ENCODE results near the gene PYGL. TPM values are rescaled to one million over a fixed set of nuclear protein-coding genes. Genes with fewer than 3 reads are reported as not detected.

Gene PYGL
- polyA plus RNA-seq, 1 donor (not counting 4 experiments of a cell fraction or from before 2014, with no cell fraction given), result 331 TPM

GRCh38 chr14:50928002-50928635 is 16.2 kb downstream of the PYGL start:
- Histone ChIP-seq H3K4me2 (ENCODE audit: control insufficient read depth, extremely low read depth, insufficient read depth, low read depth, low read length) (no peak overlapping the region), H4K20me1 (ENCODE audit: control insufficient read depth, extremely low read depth, insufficient read depth, low read length) (no peaks in the 10 kb centered on the region), H3K79me2 (ENCODE audit: control insufficient read depth, insufficient read depth, low read length) (peaks cover 11% of the 10 kb centered on the region), H3K4me3 (ENCODE audit: control insufficient read depth in 2 of 3, extremely low read depth in 1 of 3, insufficient read depth in 2 of 3, low read depth in 1 of 3, low read length in 3 of 3) (no peak overlapping the region), H3K27me3 (ENCODE audit: control insufficient read depth, extremely low read depth, insufficient read depth, low read length) (no peaks in the 10 kb centered on the region), H2AFZ (ENCODE audit: control insufficient read depth, low read length) (no peak overlapping the region), H3K9me1 (ENCODE audit: control insufficient read depth, extremely low read depth, insufficient read depth, low read length) (no peaks in the 10 kb centered on the region), H3K9ac (ENCODE audit: control insufficient read depth, extremely low read depth, insufficient read depth, low read length) (no peak overlapping the region), H3K36me3 (ENCODE audit: control insufficient read depth in 2 of 2, extremely low read depth in 1 of 2, insufficient read depth in 2 of 2, low read length in 2 of 2) (peaks cover 47 to 51% of the 10 kb centered on the region in 2 experiments), H3K4me1 (ENCODE audit: control insufficient read depth, extremely low read depth, insufficient read depth, low read length) (no peaks in the 10 kb centered on the region), H3K27ac (ENCODE audit: control insufficient read depth, insufficient read depth, low read length) (no peak overlapping the region), H3K9me3 (ENCODE audit: control insufficient read depth, low read depth, low read length) (no peaks in the 10 kb centered on the region)
- DNase-seq (ENCODE audit: low read depth, low spot score) (no peak), FAIRE-seq (no peak)
- dilution Hi-C loops (cut with MboI; ENCODE audit: extremely low pct_ligation_motif_present, low sequenced_read_pairs), result no loop called here
- TF ChIP-seq CTCF (optimal IDR thresholded peaks at IDR 0.05 in 1 of 3, IDR thresholded peaks at IDR 0.05 in 1 of 3, conservative IDR thresholded peaks at IDR 0.05 in 1 of 3; ENCODE audit: extremely low read depth in 1 of 3, insufficient read depth in 2 of 3, low read length in 3 of 3) (no peak), EZH2 (IDR thresholded peaks at IDR 0.05; ENCODE audit: low read length) (no peak)

GRCh38 chr14:50926851-50927386 is 17.4 kb downstream of the PYGL start:
- TF ChIP-seq EZH2 (IDR thresholded peaks at IDR 0.05; ENCODE audit: low read length) (no peak), CTCF (optimal IDR thresholded peaks at IDR 0.05 in 1 of 3, IDR thresholded peaks at IDR 0.05 in 1 of 3, conservative IDR thresholded peaks at IDR 0.05 in 1 of 3; ENCODE audit: extremely low read depth in 1 of 3, insufficient read depth in 2 of 3, low read length in 3 of 3) (no peak)
- Histone ChIP-seq H3K4me3 (ENCODE audit: control insufficient read depth in 2 of 3, extremely low read depth in 1 of 3, insufficient read depth in 2 of 3, low read depth in 1 of 3, low read length in 3 of 3) (no peak overlapping the region), H3K79me2 (ENCODE audit: control insufficient read depth, insufficient read depth, low read length) (peaks cover 8% of the 10 kb centered on the region), H3K9ac (ENCODE audit: control insufficient read depth, extremely low read depth, insufficient read depth, low read length) (no peak overlapping the region), H3K36me3 (ENCODE audit: control insufficient read depth in 2 of 2, extremely low read depth in 1 of 2, insufficient read depth in 2 of 2, low read length in 2 of 2) (peaks cover 44 to 49% of the 10 kb centered on the region in 2 experiments), H3K27ac (ENCODE audit: control insufficient read depth, insufficient read depth, low read length) (no peak overlapping the region), H3K9me3 (ENCODE audit: control insufficient read depth, low read depth, low read length) (no peaks in the 10 kb centered on the region), H3K27me3 (ENCODE audit: control insufficient read depth, extremely low read depth, insufficient read depth, low read length) (no peaks in the 10 kb centered on the region), H3K4me1 (ENCODE audit: control insufficient read depth, extremely low read depth, insufficient read depth, low read length) (no peaks in the 10 kb centered on the region), H3K4me2 (ENCODE audit: control insufficient read depth, extremely low read depth, insufficient read depth, low read depth, low read length) (no peak overlapping the region), H3K9me1 (ENCODE audit: control insufficient read depth, extremely low read depth, insufficient read depth, low read length) (no peaks in the 10 kb centered on the region), H2AFZ (ENCODE audit: control insufficient read depth, low read length) (no peak overlapping the region), H4K20me1 (ENCODE audit: control insufficient read depth, extremely low read depth, insufficient read depth, low read length) (no peaks in the 10 kb centered on the region)
- DNase-seq (ENCODE audit: low read depth, low spot score) (no peak), FAIRE-seq (no peak)
- dilution Hi-C loops (cut with MboI; ENCODE audit: extremely low pct_ligation_motif_present, low sequenced_read_pairs), result no loop called here
